GM12878 (cell line): ENCODE data around the gene SGPP2. TPM values are rescaled to one million over a fixed set of nuclear protein-coding genes. Genes with fewer than 3 reads are reported as not detected.

Experiments used
- ATAC-seq: fragments of 200-7000 bp; cut with Tn5 transposase; 3 replicates; pipeline ENCODE4 v1.9.1; 2020; ENCODE audit warnings: mild to moderate bottlenecking, moderate library complexity
- BruUV-seq: library from RNA; stranded (reverse); fragments of 400-500 nt; replicated peaks from 2 replicates; lab custom pipeline; 2021; lab: Mats Ljungman, UMichigan
- CTCF ChIA-PET: fragments of 300-600 bp; sonication (Branson Sonifier 250); formaldehyde crosslinking; extraction: SDS; loops from one replicate; lab custom pipeline; 2021; ENCODE audit warnings: inconsistent platforms; lab: Yijun Ruan, JAX
- POLR2A ChIA-PET: fragments of 350-600 bp; formaldehyde crosslinking; extraction: SDS; loops from one replicate; lab custom pipeline; 2021; ENCODE audit warnings: inconsistent platforms; lab: Charles Lee
- RAD21 ChIA-PET: fragments of 300-600 bp; sonication (Branson Sonifier 250); formaldehyde crosslinking; loops from one replicate; lab custom pipeline; 2023; ENCODE audit warnings: antibody characterized with exemption; ENCODE audit not compliant: unreplicated experiment; lab: Charles Lee
- SMC1A ChIA-PET: fragments of 300-600 bp; sonication (Branson Sonifier 250); formaldehyde crosslinking; loops from one replicate; lab custom pipeline; 2023; ENCODE audit not compliant: unreplicated experiment, uncharacterized antibody; lab: Charles Lee
- DNase-seq: peaks from one replicate; pipeline ENCODE4 v3.0.0-alpha.2; 2011; ENCODE audit warnings: low read depth, low spot score
- FAIRE-seq: peaks from 3 replicates; lab custom pipeline; 2011; peaks lifted over from hg19 to GRCh38; lab: Jason Lieb, UNC
- H2AFZ ChIP-seq: 2 replicates; pipeline ENCODE4 v1.6.0; 2011; ENCODE audit warnings: low read depth, low read length, control low read depth; ENCODE audit not compliant: control insufficient read depth
- H3K27ac ChIP-seq: 2 replicates; pipeline ENCODE4 v1.5.1; 2011; ENCODE audit warnings: control low read depth; ENCODE audit not compliant: control insufficient read depth, insufficient read depth
- H3K27me3 ChIP-seq, 2 experiments: replicated peaks in 1 of 2; 2 replicates each; pipeline versions ENCODE4 v1.6.0 to v1.6.1; 2011; ENCODE audit warnings: low read length in 1 of 2; ENCODE audit not compliant: control insufficient read depth in 2 of 2, insufficient read depth in 2 of 2
- H3K36me3 ChIP-seq, 2 experiments: 2 replicates each; pipeline ENCODE4 v1.5.1; 2011; ENCODE audit warnings: low read length in 1 of 2; ENCODE audit not compliant: control insufficient read depth in 2 of 2, insufficient read depth in 2 of 2
- H3K4me1 ChIP-seq: 2 replicates; pipeline ENCODE4 v1.6.1; 2011; ENCODE audit warnings: mild to moderate bottlenecking, low read length, moderate library complexity, mixed read lengths; ENCODE audit not compliant: control insufficient read depth, insufficient read depth
- H3K4me2 ChIP-seq: 2 replicates; pipeline ENCODE4 v1.6.0; 2011; ENCODE audit warnings: control low read depth; ENCODE audit not compliant: control insufficient read depth, insufficient read depth
- H3K4me3 ChIP-seq: fragments of 200-600 bp; sonication (generic); 2 replicates; pipeline ENCODE4 v1.5.1; 2016
- H3K79me2 ChIP-seq: 2 replicates; pipeline ENCODE4 v1.6.0; 2011; ENCODE audit warnings: low read length; ENCODE audit not compliant: control insufficient read depth, insufficient read depth
- H3K9ac ChIP-seq: 2 replicates; pipeline ENCODE4 v1.8.0; 2011; ENCODE audit warnings: low read length, control low read depth, mixed read lengths; ENCODE audit not compliant: control insufficient read depth, insufficient read depth
- H3K9me3 ChIP-seq: replicated peaks from 3 replicates; pipeline ENCODE4 v1.5.1; 2011; ENCODE audit warnings: mild to moderate bottlenecking, low read length; ENCODE audit not compliant: control insufficient read depth, insufficient read depth
- H4K20me1 ChIP-seq: 2 replicates; pipeline ENCODE4 v1.6.0; 2011; ENCODE audit not compliant: control insufficient read depth, insufficient read depth
- ATF7 ChIP-seq: fragments of 450-650 bp; IDR thresholded peaks from 2 replicates; pipeline ENCODE4 v1.6.1; 2016; ENCODE audit warnings: low read depth, mild to moderate bottlenecking
- CHD1 ChIP-seq: IDR thresholded peaks from 2 replicates; pipeline ENCODE4 v1.6.1; 2012; ENCODE audit warnings: low read depth, low read length, improper control_type of control experiment
- ESRRA ChIP-seq: IDR thresholded peaks from 2 replicates; pipeline ENCODE4 v1.6.1; 2012; ENCODE audit warnings: mild to moderate bottlenecking, low read length, improper control_type of control experiment
- HDAC6 ChIP-seq: fragments of 200-600 bp; sonication (generic); IDR thresholded peaks from one replicate; pipeline ENCODE4 v1.8.0; 2017; ENCODE audit warnings: antibody characterized with exemption; ENCODE audit not compliant: unreplicated experiment
- MTA3 ChIP-seq: IDR thresholded peaks from 2 replicates; pipeline ENCODE4 v1.6.1; 2012; ENCODE audit warnings: low read length, inconsistent platforms, borderline replicate concordance
- NFYA ChIP-seq: IDR thresholded peaks from 2 replicates; pipeline ENCODE4 v1.6.1; 2011; ENCODE audit warnings: low read depth, mild to moderate bottlenecking, low read length, improper control_type of control experiment, borderline replicate concordance
- POLR2A ChIP-seq: IDR thresholded peaks from 2 replicates; pipeline ENCODE4 v1.6.1; 2011; ENCODE audit warnings: low read depth, mild to moderate bottlenecking, low read length
- SRF ChIP-seq, 2 experiments: IDR thresholded peaks; 2 replicates each; pipeline ENCODE4 v1.6.1; 2011; ENCODE audit warnings: low read depth in 2 of 2, low read length in 2 of 2, mild to moderate bottlenecking in 1 of 2, moderate library complexity in 1 of 2
- TBL1XR1 ChIP-seq: IDR thresholded peaks from 2 replicates; pipeline ENCODE4 v1.6.1; 2012; ENCODE audit warnings: low read depth, low read length, improper control_type of control experiment
- WRNIP1 ChIP-seq: IDR thresholded peaks from 2 replicates; pipeline ENCODE4 v1.6.1; 2011; ENCODE audit warnings: low read depth, low read length, improper control_type of control experiment, borderline replicate concordance
- WGBS: methylation state at CpG from one replicate; pipeline ENCODE4 v1.1.6; 2016; ENCODE audit warnings: low lambda C conversion rate; ENCODE audit not compliant: insufficient replicate concordance, insufficient coverage; ENCODE audit errors: missing lambda C conversion rate; 5-methylcytosine and 5-hydroxymethylcytosine counted together
- in situ Hi-C: fragments of 300-500 bp; cut with MboI; formaldehyde crosslinking; loops from 9 replicates; pipeline ENCODE4 v1.14.3; 2018; ENCODE audit warnings: mixed read lengths
- intact Hi-C: fragments of 100-400 bp; cut with micrococcal nuclease; formaldehyde crosslinking; loops from one replicate; pipeline ENCODE4 v1.14.2; 2022; ENCODE audit not compliant: unreplicated experiment
- polyA plus RNA-seq, 11 experiments: library from polyadenylated mRNA; depleted of rRNA in 4 of 11; unstranded in 6 of 11; stranded (reverse) in 5 of 11; fragments of >200 nt; fragmentation: Nextera tagmentation in 4 of 11; fragmentation: Illumina TruSeq in 1 of 11; extraction: Ambion mirVana in 4 of 11; extraction: Trizol in 1 of 11; gene quantifications; 1 replicate in 1 of 11; 2 replicates in 10 of 11; pipeline versions ENCODE4 v1.2.1 to v1.2.3, GENCODE V29; 2011 to 2016; ENCODE audit warnings: inconsistent platforms in 2 of 11, missing spikeins in 2 of 11, low read depth in 1 of 11
- total RNA-seq, 4 experiments: library from RNA; depleted of rRNA in 3 of 4; stranded (reverse); fragments of >200 nt in 3 of 4; fragmentation: Illumina TruSeq in 1 of 4; extraction: Trizol in 1 of 4; gene quantifications; 2 replicates each; pipeline versions ENCODE4 v1.2.1 to v1.2.3, GENCODE V29; 2013 to 2021
- TF ChIP-seq, protein P1 (sequence below): IDR thresholded peaks from 2 replicates; pipeline ENCODE4 v1.6.1; 2012; ENCODE audit warnings: low read length, inconsistent platforms
- TF ChIP-seq, protein P2 (sequence below): fragments of 450-650 bp; IDR thresholded peaks from 2 replicates; pipeline ENCODE4 v1.6.1; 2016; ENCODE audit warnings: mild to moderate bottlenecking
- TF ChIP-seq, protein P3 (sequence below): IDR thresholded peaks from 2 replicates; pipeline ENCODE4 v1.6.1; 2012; ENCODE audit warnings: low read depth, low read length, improper control_type of control experiment
- TF ChIP-seq, protein P4 (sequence below): IDR thresholded peaks from 2 replicates; pipeline ENCODE4 v1.6.1; 2011; ENCODE audit warnings: borderline replicate concordance, low read depth, mild to moderate bottlenecking, moderate library complexity, low read length; ENCODE audit not compliant: insufficient read depth, poor library complexity, severe bottlenecking

SGPP2 gene
- total and polyA plus RNA-seq, 10 of the 15 experiments (the other 5 are each of a cell fraction or from before 2014, with no cell fraction given): 3.5 to 84.9 (median 13.1) TPM

DNA sequence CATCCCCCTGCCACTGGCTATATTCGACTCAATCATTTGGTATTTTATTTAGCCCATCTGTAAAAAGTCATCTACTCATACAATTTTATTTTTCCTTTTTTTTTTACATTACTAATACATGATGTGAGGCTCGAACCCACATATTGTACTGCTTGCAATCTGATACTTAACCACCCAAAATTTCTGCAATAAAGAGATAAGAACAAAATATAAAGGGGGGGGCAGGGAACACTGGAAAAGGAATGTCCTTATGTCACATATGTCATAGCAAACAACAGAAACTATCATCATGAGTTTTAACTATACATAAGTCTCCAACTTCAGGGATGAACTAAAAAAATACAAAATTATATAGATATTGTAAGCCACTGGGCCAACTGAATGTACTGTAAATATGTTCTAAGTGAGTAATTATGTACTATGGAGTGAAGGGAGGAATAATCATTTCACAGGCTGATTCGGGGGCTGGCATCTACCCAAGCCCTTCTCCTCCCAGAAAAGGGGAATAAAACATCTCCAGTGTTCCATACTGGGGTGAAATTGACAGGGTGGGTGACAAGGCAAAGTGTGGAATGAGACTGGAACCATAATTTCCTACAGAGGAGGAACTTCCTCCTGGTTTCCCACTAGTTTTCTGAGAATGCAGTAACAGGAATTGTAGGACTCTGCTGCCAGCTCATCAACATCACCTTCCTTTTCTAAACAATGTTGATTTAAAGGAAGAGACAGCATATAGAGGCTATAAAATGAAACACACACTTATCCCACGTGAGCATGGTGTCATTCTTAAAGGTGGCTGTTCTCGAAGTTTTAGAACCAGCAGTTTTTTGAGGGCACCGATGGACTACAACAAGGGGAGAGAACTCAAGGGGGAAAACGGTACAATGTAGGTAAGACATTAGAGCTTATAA lies 152.1 kb downstream of the SGPP2 start:
- Histone ChIP-seq H3K4me2 (no peak overlapping the region), H2AFZ (no peak overlapping the region), H3K4me3 (no peak overlapping the region), H3K27ac (no peak overlapping the region), H4K20me1 (no peaks in the 10 kb centered on the region), H3K9me3 (no peaks in the 10 kb centered on the region), H3K4me1 (no peaks in the 10 kb centered on the region), H3K27me3 (no peaks in the 10 kb centered on the region), H3K9ac (no peak overlapping the region), H3K79me2 (no peaks in the 10 kb centered on the region), H3K36me3 (peaks cover 4 to 11% of the 10 kb centered on the region in 2 experiments; a peak in 3 of 4 replicates)
- SMC1A ChIA-PET: interaction anchor here (2.2 kb wide), 1 partner anchor 259 kb away, joined by 6 read pairs; no protein-coding TSS in a partner anchor
- TF ChIP-seq TBL1XR1: no peak
- TF ChIP-seq HDAC6: no peak
- TF ChIP-seq WRNIP1: no peak
- TF ChIP-seq, protein P1, sequence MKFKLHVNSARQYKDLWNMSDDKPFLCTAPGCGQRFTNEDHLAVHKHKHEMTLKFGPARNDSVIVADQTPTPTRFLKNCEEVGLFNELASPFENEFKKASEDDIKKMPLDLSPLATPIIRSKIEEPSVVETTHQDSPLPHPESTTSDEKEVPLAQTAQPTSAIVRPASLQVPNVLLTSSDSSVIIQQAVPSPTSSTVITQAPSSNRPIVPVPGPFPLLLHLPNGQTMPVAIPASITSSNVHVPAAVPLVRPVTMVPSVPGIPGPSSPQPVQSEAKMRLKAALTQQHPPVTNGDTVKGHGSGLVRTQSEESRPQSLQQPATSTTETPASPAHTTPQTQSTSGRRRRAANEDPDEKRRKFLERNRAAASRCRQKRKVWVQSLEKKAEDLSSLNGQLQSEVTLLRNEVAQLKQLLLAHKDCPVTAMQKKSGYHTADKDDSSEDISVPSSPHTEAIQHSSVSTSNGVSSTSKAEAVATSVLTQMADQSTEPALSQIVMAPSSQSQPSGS: no peak
- no peak for TF ChIP-seq NFYA
- TF ChIP-seq POLR2A: no peak
- TF ChIP-seq, protein P2, sequence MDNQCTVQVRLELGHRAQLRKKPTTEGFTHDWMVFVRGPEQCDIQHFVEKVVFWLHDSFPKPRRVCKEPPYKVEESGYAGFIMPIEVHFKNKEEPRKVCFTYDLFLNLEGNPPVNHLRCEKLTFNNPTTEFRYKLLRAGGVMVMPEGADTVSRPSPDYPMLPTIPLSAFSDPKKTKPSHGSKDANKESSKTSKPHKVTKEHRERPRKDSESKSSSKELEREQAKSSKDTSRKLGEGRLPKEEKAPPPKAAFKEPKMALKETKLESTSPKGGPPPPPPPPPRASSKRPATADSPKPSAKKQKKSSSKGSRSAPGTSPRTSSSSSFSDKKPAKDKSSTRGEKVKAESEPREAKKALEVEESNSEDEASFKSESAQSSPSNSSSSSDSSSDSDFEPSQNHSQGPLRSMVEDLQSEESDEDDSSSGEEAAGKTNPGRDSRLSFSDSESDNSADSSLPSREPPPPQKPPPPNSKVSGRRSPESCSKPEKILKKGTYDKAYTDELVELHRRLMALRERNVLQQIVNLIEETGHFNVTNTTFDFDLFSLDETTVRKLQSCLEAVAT: no peak
- TF ChIP-seq, protein P3, sequence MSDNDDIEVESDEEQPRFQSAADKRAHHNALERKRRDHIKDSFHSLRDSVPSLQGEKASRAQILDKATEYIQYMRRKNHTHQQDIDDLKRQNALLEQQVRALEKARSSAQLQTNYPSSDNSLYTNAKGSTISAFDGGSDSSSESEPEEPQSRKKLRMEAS: no peak
- TF ChIP-seq ESRRA: no peak
- TF ChIP-seq MTA3: no peak
- no peak for TF ChIP-seq ATF7
- TF ChIP-seq SRF (IDR thresholded peaks at IDR 0.05; ENCODE audit: low read depth in 2 of 2, low read length in 2 of 2): no peak
- TF ChIP-seq CHD1: no peak
- TF ChIP-seq, protein P4, sequence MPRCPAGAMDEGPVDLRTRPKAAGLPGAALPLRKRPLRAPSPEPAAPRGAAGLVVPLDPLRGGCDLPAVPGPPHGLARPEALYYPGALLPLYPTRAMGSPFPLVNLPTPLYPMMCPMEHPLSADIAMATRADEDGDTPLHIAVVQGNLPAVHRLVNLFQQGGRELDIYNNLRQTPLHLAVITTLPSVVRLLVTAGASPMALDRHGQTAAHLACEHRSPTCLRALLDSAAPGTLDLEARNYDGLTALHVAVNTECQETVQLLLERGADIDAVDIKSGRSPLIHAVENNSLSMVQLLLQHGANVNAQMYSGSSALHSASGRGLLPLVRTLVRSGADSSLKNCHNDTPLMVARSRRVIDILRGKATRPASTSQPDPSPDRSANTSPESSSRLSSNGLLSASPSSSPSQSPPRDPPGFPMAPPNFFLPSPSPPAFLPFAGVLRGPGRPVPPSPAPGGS: no peak
- no TSS peak for BruUV-seq
- FAIRE-seq (no peak), DNase-seq (no peak), ATAC-seq (no peak)
- RAD21 ChIA-PET: interaction anchor here (1.2 kb wide), 1 partner anchor 15 kb away, joined by 3 read pairs; no protein-coding TSS in a partner anchor
- CTCF ChIA-PET: interaction anchor here (1.5 kb wide), 1 partner anchor 29 kb away, joined by 3 read pairs; no protein-coding TSS in a partner anchor
- intact Hi-C loops: no loop called here
- in situ Hi-C loops: no loop called here
- POLR2A ChIA-PET: no interaction called here
- WGBS: 88% methylated on average over 7 of the region's 7 CpGs
